ENCODE measurements around the gene PHACTR1.

DNA sequence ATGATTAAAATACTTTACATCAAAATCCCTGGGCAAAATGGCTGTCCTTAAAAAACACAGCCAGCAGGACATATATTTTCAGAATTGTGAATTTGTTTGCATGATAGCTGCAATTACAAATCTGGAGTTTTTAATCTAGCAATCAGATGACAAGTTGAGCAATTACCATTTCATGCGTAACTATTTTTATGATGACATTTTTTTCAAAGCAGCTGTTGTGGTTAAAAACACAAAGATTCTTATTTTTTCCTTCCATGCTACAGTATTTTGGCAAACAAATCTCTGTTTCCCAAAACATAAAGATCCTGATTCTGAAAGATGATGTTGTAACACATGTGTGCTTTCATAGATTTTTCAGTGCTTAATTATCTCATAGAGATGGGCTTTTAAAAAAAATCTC lies 90.2 kb downstream of the PHACTR1 start:
- TF ChIP-seq, protein P1, sequence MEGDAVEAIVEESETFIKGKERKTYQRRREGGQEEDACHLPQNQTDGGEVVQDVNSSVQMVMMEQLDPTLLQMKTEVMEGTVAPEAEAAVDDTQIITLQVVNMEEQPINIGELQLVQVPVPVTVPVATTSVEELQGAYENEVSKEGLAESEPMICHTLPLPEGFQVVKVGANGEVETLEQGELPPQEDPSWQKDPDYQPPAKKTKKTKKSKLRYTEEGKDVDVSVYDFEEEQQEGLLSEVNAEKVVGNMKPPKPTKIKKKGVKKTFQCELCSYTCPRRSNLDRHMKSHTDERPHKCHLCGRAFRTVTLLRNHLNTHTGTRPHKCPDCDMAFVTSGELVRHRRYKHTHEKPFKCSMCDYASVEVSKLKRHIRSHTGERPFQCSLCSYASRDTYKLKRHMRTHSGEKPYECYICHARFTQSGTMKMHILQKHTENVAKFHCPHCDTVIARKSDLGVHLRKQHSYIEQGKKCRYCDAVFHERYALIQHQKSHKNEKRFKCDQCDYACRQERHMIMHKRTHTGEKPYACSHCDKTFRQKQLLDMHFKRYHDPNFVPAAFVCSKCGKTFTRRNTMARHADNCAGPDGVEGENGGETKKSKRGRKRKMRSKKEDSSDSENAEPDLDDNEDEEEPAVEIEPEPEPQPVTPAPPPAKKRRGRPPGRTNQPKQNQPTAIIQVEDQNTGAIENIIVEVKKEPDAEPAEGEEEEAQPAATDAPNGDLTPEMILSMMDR (IDR thresholded peaks at IDR 0.05): no peak
- TF ChIP-seq, protein P2, sequence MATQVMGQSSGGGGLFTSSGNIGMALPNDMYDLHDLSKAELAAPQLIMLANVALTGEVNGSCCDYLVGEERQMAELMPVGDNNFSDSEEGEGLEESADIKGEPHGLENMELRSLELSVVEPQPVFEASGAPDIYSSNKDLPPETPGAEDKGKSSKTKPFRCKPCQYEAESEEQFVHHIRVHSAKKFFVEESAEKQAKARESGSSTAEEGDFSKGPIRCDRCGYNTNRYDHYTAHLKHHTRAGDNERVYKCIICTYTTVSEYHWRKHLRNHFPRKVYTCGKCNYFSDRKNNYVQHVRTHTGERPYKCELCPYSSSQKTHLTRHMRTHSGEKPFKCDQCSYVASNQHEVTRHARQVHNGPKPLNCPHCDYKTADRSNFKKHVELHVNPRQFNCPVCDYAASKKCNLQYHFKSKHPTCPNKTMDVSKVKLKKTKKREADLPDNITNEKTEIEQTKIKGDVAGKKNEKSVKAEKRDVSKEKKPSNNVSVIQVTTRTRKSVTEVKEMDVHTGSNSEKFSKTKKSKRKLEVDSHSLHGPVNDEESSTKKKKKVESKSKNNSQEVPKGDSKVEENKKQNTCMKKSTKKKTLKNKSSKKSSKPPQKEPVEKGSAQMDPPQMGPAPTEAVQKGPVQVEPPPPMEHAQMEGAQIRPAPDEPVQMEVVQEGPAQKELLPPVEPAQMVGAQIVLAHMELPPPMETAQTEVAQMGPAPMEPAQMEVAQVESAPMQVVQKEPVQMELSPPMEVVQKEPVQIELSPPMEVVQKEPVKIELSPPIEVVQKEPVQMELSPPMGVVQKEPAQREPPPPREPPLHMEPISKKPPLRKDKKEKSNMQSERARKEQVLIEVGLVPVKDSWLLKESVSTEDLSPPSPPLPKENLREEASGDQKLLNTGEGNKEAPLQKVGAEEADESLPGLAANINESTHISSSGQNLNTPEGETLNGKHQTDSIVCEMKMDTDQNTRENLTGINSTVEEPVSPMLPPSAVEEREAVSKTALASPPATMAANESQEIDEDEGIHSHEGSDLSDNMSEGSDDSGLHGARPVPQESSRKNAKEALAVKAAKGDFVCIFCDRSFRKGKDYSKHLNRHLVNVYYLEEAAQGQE (IDR thresholded peaks at IDR 0.05; ENCODE audit: low read depth, low read length): no peak
- TF ChIP-seq RXRA (IDR thresholded peaks at IDR 0.05; ENCODE audit: borderline replicate concordance, low read depth) (no peak), SMC3 (IDR thresholded peaks at IDR 0.05; ENCODE audit: low read depth, low read length) (no peak), EP300 (IDR thresholded peaks at IDR 0.05; ENCODE audit: borderline replicate concordance in 1 of 2, low read depth in 1 of 2, low read length in 1 of 2) (no peak), TCF12 (IDR thresholded peaks at IDR 0.05) (no peak), YY1 (IDR thresholded peaks at IDR 0.05; ENCODE audit: low read depth) (no peak)
- TF ChIP-seq, protein P3, sequence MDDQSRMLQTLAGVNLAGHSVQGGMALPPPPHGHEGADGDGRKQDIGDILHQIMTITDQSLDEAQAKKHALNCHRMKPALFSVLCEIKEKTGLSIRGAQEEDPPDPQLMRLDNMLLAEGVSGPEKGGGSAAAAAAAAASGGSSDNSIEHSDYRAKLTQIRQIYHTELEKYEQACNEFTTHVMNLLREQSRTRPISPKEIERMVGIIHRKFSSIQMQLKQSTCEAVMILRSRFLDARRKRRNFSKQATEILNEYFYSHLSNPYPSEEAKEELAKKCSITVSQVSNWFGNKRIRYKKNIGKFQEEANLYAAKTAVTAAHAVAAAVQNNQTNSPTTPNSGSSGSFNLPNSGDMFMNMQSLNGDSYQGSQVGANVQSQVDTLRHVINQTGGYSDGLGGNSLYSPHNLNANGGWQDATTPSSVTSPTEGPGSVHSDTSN (IDR thresholded peaks at IDR 0.05): no peak
- TF ChIP-seq, protein P4, sequence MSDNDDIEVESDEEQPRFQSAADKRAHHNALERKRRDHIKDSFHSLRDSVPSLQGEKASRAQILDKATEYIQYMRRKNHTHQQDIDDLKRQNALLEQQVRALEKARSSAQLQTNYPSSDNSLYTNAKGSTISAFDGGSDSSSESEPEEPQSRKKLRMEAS (IDR thresholded peaks at IDR 0.05; ENCODE audit: low read depth): no peak

Measured in SK-N-SH (cell line).